ENCODE measurements around the gene LMX1B.

DNA sequence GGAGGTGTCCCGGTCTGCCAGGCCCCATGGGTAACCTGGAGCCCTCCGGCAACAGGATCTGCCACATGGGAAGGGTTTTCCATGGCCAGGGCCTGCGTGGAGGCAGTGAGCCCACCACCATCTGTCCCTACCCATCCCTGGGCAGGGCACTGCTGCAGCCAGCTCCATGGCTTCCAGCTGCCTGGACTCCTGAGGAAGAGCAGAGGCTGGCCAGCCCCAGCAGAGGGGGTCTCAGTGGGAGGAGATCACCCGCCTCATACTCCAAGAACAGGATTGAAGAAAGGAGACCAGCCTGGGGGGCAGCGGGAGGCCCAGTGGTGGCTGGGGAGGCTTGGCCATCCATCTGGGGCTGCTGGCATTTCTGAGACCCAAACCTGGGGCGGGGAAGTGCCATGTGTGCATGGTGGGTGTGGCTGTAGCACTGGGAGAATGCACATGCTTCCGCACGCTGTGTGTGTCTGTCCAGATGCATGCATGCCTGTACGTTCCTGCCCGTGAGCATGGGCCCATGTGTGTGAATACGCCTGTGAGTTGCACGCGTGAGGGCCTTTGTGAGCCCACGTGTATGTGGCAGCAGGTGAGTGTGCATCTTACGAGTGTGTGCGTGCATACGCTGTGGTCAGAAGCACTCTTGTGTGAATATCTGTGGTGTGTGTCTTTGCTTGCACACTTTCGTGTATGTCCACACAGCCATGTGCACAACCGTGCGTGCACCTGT, 78.5 kb downstream of the LMX1B start:
- TF ChIP-seq, protein P1, sequence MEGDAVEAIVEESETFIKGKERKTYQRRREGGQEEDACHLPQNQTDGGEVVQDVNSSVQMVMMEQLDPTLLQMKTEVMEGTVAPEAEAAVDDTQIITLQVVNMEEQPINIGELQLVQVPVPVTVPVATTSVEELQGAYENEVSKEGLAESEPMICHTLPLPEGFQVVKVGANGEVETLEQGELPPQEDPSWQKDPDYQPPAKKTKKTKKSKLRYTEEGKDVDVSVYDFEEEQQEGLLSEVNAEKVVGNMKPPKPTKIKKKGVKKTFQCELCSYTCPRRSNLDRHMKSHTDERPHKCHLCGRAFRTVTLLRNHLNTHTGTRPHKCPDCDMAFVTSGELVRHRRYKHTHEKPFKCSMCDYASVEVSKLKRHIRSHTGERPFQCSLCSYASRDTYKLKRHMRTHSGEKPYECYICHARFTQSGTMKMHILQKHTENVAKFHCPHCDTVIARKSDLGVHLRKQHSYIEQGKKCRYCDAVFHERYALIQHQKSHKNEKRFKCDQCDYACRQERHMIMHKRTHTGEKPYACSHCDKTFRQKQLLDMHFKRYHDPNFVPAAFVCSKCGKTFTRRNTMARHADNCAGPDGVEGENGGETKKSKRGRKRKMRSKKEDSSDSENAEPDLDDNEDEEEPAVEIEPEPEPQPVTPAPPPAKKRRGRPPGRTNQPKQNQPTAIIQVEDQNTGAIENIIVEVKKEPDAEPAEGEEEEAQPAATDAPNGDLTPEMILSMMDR (conservative IDR thresholded peaks at IDR 0.05 in 1 of 2, IDR thresholded peaks at IDR 0.05 in 1 of 2; ENCODE audit: extremely low read depth in 1 of 2, insufficient read depth in 1 of 2, low read depth in 1 of 2, low read length in 2 of 2), result no peak
- TF ChIP-seq EZH2 (IDR thresholded peaks at IDR 0.05; ENCODE audit: borderline replicate concordance, low read length), result no peak

Data from mammary epithelial cell (primary cell).